Endometrium (tissue), 2 donors: ENCODE measurements around the gene KRTAP4-16.
"Not testable (repeated sequence)": the region's sequence is repeated elsewhere in the genome, so short reads cannot be mapped to it uniquely, and the experiment has no call there.

Experiments
- FAIRE-seq: peaks from 2 replicates; lab custom pipeline; 2012; peaks lifted over from hg19 to GRCh38; lab: Jason Lieb, UNC
- donor health status: control.
- donor health status: control.

The KRTAP4-16 gene

DNA sequence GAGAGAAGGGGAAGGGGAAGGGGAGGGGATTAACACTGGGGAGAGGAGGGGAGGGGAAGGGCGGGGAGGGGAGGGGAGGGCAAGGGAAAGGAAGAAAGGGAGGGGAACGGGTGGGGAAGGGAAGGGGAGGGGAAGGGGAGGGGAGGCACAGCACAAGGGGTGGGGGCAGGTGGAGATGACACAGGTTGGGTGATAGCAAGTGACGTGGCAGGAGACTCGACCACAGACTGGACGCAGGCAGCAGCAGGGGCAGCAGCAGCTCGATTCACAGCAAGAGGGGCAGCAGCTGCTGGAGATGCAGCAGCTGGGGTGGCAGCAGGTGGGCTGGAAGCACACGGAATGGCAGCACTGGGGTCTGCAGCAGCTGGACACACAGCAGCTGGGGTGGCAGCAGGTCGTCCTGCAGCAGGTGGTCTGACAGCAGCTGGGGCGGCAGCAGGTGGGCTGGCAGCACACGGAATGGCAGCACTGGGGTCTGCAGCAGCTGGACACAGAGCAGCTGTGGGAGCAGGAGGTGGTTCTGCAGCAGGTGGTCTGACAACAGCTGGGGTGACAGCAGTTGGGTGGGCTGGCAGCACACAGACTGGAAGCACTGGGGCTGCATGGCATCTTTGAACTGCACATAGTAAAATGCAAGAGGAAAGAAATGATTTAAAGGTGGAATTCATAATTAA is at the start of gene KRTAP4-16:
Gene KRTAP4-16 (minus strand): TSS at position 624 of the 674 bp plus-strand sequence. CDS start 0 bp downstream, at position 624.
- FAIRE-seq = no peak

DNA sequence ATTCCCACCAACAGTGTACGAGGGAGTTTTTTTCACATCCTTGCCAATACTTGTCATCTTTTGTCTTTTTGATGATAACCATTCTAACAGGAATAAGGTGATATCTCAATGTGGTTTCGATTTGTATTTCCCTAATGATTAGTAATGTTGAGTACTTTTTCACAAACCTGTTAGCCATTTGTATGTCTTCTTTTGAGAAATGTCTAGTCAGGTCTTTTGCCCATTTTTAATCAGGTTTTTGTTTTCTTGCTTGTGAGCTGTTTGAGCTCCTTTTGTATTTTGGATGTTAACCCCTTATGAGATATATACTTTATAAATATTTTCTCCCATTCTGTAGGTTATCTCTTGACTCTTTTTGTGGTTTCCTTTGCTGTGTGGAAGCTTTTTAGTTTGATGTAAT is 49.5 kb upstream of the KRTAP4-16 start:
- no peak for FAIRE-seq

DNA sequence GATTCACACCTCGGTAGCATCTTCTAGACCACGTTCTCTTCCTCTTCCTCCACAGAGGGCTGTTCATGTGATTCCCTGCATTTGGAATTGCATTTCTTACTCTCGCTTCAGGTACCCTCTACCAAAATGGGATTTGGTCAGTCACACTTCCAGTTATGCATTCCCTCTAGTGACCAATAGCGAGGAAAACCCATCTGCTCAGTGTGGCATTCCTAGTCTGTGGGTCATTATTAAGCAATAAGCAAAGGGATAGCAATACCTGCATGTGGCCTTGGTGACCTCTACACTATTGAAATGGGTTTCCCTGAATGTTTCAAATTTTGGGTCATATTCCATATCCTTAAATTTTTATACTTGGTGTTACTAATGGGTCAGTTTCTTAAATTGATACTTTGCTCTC is 48.0 kb upstream of the KRTAP4-16 start:
- no peak for FAIRE-seq

DNA sequence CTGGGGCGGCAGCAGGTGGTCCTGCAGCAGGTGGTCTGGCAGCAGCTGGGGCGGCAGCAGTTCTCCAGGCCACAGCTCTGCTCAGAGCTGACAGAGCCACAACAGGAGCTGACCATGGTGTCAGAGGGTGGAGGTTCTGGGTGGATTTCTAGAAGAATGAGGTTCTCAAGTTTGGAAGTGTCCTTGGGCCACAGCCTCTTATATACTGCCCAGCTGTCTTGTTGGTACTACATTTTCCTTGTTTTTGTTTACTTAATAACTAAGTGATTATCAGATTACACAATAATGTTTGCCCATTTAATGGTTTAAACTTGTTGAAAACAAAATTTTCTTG is 47.6 kb upstream of the KRTAP4-16 start, which contains the start of gene KRTAP4-5:
Gene KRTAP4-5 (minus strand): TSS at position 174 of the 334 bp plus-strand sequence. CDS start 58 bp downstream, at position 116.
- FAIRE-seq = no peak

DNA sequence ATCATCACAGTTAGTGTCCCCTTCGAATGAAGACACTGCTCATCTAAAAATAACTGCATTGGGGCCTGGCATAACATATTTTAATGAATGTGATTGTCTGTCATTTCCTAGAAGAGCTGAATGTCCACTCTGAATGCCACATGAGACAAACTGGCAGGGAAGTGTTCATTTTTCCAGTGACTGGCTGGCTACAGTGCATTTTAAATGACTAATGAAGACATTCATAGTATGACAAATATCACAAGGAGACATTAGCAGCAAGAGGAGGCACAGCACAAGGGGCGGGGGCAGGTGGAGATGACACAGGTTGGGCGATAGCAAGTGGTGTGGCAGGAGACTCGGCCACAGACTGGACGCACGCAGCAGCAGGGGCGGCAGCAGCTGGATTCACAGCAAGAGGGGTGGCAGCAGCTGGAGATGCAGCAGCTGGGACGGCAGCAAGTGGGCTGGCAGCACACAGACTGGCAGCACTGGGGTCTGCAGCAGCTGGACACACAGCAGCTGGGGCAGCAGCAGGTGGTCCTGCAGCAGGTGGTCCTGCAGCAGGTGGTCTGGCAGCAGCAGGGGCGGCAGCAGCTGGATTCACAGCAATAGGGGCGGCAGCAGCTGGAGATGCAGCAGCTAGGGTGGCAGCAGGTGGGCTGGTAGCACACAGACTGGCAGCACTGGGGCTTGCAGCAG is 47.1 kb upstream of the KRTAP4-16 start:
- FAIRE-seq = not testable (repeated sequence)

DNA sequence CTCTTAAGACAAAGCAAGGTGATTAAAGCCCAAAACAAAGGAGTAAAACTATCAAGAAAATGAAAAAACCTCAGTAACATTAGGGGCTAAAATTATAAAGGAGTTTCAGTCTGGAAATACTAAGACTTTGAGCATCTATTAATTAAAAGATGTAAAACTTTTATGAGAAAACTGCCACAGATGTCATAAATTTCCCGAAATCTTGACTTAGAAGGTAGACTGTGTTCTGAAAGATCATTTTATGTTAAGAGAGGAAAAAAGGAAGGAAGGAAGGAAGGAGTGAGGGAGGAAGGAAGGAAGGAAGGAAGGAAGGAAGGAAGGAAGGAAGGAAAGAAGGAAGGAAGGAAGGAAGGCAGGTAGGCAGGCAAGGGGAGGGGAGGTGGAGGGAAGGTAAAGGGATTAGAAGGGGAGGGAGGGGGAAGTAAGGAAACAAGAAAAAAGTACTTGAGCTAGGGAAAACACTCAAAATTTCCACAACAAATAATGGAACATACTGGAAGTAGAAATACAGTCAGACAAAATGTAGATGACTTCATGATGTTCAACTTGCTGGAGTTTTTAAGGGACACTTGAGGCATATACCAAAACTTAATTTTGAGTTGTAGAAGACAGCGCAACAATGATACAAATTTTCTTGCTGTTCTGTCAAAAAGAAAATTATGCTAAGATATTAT is 45.7 kb upstream of the KRTAP4-16 start:
- no peak for FAIRE-seq

DNA sequence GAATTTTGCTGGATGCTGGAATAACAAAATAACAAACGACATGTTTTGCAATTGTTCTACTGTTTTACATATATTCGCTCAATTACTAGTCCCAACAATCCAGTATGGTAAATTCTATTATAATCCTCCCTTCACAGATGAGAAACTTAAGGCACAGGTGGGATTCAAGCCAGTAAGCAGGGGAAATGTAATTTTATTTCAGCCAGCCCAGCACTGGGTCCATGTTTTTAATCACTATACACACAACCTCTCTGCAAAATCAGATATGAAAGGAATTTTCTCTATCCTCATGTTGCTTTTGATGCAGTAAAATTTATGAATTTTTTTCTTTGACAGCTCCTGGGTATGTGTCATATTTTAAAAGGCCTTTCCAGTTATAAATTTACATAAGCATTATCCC is 43.3 kb upstream of the KRTAP4-16 start:
- FAIRE-seq = no peak

DNA sequence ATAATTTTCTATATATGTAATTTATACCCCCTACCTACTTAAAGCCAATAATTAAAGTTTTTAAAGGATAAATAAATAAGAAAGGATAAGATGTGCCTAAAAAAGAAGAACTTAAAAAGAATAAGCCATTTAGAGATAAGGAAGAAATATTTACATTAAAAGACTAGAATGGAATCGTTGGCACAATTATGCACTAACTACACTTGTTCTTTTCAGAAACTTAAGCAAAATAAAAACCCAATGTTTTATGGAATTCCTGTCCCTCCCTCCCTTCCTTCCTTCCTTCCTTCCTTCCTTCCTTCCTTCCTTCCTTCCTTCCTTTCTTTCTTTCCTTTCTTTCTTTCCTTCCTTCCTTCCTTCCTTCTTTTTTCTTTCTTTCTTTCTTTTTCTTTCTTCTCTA is 42.8 kb upstream of the KRTAP4-16 start:
- FAIRE-seq = no peak

DNA sequence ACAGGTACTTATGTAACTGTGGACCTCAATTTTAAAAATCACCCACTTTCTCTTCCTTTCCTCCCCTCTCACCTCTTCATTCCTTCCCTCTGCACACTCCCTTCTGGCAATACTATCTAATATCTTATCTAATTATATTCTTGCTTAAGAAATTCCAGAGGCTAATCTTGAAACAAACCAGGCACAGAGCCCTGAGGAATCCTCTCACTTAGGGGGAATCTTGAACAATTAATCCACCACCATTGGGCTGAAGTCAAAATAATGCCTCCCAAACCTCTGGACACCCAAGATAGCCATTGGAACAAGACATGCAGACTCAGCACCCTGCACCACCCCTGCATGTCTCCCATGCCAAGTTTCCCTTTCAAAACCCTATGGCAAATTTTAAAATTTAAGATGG is 39.4 kb upstream of the KRTAP4-16 start:
- no peak for FAIRE-seq

DNA sequence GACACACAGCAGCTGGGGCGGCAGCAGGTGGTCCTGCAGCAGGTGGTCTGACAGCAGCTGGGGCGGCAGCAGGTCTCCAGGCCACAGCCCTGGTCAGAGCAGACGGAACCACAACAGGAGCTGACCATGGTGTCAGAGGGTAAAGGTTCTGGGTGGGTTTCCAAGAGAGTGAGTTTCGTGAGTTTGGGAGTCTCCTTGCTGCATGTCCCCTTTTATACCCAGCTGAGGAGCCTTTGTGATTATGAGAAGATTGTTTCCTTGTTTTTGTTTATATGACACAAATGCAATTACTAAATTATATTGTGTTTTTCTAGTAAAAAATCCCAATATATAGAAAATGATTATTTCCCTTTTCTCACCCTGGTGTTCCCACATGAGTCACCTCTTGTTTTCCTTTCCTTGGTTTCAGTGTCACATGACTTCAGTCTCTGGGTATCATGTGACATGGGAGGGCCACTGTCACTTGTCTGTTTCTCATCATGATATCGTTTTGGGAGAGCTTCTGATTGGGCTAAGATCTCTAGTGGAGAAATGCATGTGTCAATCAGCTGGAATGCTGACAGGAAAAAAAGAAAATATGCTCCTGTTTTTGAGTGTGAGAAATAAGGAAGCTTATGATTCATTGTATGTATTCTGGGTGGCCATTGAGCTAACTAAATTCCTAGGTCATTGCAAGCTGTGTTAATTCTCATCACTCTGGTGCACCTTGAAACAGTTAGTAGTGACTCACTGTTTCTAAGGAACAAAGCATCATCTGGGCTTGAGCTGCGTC is 38.5 kb upstream of the KRTAP4-16 start, which contains the start of gene KRTAP4-6:
Gene KRTAP4-6 (minus strand): TSS at position 185 of the 772 bp plus-strand sequence. CDS start 57 bp downstream, at position 128.
- no peak for FAIRE-seq

DNA sequence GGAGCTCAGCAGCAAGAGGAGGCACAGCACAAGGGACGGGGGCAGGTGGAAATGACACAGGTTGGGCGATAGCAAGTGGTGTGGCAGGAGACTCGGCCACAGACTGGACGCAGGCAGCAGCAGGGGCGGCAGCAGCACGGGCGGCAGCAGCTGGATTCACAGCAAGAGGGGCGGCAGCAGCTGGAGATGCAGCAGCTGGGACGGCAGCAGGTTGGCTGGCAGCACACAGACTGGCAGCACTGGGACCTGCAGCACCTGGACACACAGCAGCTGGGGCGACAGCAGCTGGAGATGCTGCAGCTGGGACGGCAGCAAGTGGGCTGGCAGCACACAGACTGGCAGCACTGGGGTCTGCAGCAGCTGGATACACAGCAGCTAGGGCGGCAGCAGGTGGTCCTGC is 37.9 kb upstream of the KRTAP4-16 start:
- not testable (repeated sequence) for FAIRE-seq

DNA sequence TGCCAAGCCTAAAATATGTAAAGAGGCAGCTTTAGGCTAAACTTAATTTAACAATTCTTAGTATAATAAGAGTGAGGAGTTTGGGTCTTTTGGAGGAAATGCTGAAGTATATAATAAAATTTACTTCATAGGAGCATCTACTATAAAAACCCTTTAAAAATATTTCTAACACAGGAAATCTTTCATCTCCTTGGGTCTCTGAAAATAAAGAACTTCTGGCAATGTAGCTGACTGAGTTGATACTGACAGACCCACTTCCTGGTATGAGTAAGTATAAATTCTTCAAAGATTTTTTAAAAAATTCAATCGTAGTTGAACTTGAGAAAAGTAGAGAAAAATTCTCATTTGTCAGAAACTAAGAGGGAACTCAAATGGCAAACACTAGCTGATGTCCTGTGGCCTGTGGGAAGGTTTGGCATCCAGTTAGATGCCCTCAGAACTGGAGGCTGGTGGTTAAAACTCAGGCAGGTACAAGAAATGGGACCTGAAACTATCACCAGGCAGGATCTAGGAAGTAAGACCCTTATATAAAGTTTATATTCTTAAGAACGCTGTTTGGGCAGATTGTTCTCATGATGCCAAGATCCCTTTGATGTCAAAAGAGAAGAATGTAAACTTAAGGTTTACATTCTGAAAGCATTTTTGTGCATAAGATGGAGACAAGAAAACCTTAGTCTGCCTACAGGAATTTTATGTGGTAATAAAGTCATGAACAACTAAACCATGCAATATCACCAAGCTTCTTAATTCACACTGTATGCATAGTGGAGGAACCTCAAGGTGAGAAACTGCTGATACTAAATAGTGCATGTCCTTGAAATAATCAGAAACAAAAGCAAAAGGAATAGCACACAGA is 32.1 kb upstream of the KRTAP4-16 start:
- FAIRE-seq = no peak

DNA sequence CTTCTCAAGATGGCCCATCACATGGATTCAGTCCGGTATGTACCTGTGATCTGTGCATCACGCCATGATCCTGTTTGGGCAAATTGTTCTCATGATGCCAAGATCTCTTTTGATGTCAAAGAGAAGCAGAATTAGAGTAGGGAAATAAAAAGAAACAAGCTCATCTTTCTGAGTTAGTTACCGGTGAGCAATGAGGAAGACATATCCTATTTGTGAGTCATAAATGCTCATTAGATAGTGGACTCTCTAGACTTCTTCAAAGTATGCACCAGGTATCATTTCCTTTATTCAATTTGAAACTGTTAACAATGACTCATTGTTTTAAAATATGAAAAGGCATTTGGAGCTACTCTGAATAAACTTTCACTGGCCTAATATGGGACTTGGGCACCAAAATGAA is 30.0 kb upstream of the KRTAP4-16 start:
- no peak for FAIRE-seq

DNA sequence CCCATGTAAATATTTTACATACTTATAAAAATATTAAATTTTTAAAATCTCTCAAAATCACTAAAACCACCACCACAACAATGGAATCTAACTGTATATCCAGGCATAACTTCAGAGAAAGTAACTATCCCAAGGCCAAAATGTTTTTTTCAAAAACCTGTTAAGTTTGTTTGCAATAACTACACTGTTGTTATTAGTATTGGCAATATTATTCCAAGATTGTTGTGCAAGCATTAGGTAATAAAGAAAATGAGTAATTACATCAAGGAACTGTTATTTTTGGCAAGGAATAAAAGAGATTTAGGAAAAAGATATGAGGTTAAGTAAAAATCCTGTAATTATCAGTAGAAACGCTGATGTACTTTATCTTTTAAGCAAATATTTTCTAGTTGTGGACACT is 25.4 kb upstream of the KRTAP4-16 start:
- FAIRE-seq = no peak

DNA sequence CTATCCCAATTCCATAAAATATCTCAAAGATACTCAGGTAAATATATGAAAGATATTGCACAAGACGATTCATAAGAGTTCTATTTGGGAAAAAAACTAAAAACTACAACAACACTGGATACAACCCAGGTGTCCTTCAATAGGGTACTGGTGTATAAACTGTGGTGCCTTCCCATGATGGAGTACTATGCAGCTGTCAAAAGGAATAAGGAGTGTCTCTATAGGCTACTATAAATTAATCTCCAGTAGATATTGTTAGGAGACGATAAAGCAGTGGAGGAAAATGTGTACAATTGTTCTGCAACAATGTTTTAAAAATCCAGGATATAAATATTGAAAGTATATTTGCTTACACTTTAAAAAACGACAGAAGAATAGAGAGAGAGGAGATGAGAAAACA is 24.4 kb upstream of the KRTAP4-16 start:
- no peak for FAIRE-seq

DNA sequence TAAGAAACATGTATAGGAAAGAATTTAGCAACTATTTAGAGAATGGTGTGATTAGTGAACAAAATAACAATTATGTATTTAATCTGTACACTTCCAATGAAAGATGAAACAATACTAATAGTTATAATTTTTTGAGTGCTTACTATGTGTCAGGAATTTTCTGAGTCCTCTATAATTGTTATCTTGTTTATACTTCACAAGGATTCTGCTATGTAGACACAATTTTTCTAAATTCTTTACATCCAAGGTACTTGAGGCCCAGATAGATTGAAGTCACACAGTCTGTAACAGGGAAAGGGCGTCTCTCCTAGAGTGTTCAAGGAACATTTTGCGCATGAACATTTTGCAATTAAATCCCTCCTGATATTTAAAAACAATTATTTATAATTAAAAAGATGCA is 23.1 kb upstream of the KRTAP4-16 start:
- no peak for FAIRE-seq

DNA sequence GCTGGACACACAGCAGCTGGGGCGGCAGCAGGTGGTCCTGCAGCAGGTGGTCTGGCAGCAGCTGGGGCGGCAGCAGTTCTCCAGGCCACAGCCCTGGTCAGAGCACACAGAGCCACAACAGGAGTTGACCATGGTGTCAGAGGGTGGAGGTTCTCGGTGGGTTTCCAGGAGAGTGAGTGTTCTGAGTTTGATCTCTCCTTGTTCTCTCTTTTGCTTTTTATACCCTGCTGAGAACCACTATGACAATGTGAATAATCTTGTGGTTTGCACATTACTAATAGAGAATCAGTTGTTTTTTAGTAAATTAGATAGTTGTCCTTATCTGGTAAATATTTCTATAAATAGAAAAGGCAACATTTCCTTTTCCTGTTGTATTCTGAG is 22.0 kb upstream of the KRTAP4-16 start, which contains the start of gene KRTAP4-12:
Gene KRTAP4-12 (minus strand): TSS at position 192 of the 381 bp plus-strand sequence. CDS start 60 bp downstream, at position 132.
- not testable (repeated sequence) for FAIRE-seq

DNA sequence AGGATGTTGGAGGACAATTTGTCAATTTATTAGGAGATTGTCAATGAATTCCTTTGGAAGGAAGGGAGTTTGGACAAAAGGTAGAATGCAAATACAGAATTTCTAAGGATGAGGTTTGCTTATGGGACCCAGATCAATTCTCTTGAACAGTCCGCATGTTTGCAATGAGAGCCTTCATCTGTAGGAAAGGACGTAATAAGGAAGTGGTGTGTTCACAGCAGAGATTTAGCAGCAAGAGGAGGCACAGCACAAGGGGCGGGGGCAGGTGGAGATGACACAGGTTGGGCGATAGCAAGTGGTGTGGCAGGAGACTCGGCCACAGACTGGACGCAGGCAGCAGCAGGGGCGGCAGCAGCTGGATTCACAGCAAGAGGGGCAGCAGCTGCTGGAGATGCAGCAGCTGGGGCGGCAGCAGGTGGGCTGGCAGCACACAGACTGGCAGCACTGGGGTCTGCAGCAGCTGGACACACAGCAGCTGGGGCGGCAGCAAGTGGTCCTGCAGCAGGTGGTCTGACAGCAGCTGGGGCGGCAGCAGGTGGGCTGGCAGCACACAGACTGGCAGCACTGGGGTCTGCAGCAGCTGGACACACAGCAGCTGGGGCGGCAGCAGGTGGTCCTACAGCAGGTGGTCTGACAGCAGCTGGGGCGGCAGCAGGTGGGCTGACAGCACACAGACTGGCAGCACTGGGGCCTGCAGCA is 21.4 kb upstream of the KRTAP4-16 start:
- FAIRE-seq = not testable (repeated sequence)

DNA sequence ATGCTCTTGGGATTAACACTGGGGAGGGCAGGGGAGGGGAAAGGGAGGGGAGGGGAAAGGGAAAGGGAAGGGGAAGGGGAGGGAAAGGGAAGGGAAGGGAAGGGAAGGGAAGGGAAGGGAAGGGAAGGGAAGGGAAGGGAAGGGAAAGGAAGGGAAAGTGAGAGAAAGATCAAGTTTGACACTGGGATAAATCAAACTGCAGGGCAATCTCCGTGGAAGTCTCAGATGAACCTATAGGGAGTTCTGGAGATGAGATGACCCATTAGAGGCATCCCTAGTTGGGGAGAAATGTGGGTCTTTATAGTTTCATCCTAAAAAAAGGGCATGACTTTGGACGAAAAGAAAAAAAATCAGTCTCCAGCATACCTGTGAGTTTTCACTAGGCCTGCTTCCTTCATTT is 19.7 kb upstream of the KRTAP4-16 start:
- FAIRE-seq = no peak
